ENCODE measurements around the gene RHOU. TPM values are rescaled to one million over a fixed set of nuclear protein-coding genes. Genes with fewer than 3 reads are reported as not detected.

RHOU gene
- total RNA-seq, 1 donor from 2014 or later = 20.1 TPM

GRCh38 chr1:228756457-228756856 is 21.2 kb downstream of the RHOU start:
- H3K9me3 Mint-ChIP-seq = peaks cover 3% of the 10 kb centered on the region
- H3K4me3 Mint-ChIP-seq = no peak overlapping the region
- H3K36me3 Mint-ChIP-seq (ENCODE audit: low read depth) = no peaks in the 10 kb centered on the region
- no peak overlapping the region for H3K27ac Mint-ChIP-seq (ENCODE audit: unreplicated experiment)
- peaks cover 18% of the 10 kb centered on the region for H3K27me3 Mint-ChIP-seq (ENCODE audit: low read depth)
- H3K4me1 Mint-ChIP-seq = peaks cover 13% of the 10 kb centered on the region
- TF ChIP-seq CTCF (conservative IDR thresholded peaks at IDR 0.05) = no peak
- DNase-seq (ENCODE audit: low read depth, low spot score) = no peak

GRCh38 chr1:228758447-228758846 is 23.2 kb downstream of the RHOU start:
- Mint-ChIP-seq H3K4me1 (peaks cover 24% of the 10 kb centered on the region), H3K27me3 (ENCODE audit: low read depth) (peaks cover 17% of the 10 kb centered on the region), H3K4me3 (no peak overlapping the region), H3K36me3 (ENCODE audit: low read depth) (no peaks in the 10 kb centered on the region), H3K27ac (ENCODE audit: unreplicated experiment) (no peak overlapping the region), H3K9me3 (peaks cover 3% of the 10 kb centered on the region)
- TF ChIP-seq CTCF (conservative IDR thresholded peaks at IDR 0.05) = no peak
- no peak for DNase-seq (ENCODE audit: low read depth, low spot score)

- TF ChIP-seq CTCF (conservative IDR thresholded peaks at IDR 0.05) = no peak
- H3K27ac Mint-ChIP-seq (ENCODE audit: unreplicated experiment) = no peak overlapping the region
- no peaks in the 10 kb centered on the region for H3K36me3 Mint-ChIP-seq (ENCODE audit: low read depth)
- DNase-seq (ENCODE audit: low read depth, low spot score) = no peak
- peaks cover 24% of the 10 kb centered on the region for H3K4me1 Mint-ChIP-seq
- no peak overlapping the region for H3K4me3 Mint-ChIP-seq
- H3K9me3 Mint-ChIP-seq = peaks cover 3% of the 10 kb centered on the region
- peaks cover 4% of the 10 kb centered on the region for H3K27me3 Mint-ChIP-seq (ENCODE audit: low read depth)
These were observed 25.7 kb downstream of the RHOU start for GRCh38 chr1:228760979-228761378.

GRCh38 chr1:228763561-228763960 is 28.3 kb downstream of the RHOU start:
- peaks cover 19% of the 10 kb centered on the region for H3K4me1 Mint-ChIP-seq
- peaks cover 2% of the 10 kb centered on the region for H3K27me3 Mint-ChIP-seq (ENCODE audit: low read depth)
- peaks cover 3% of the 10 kb centered on the region for H3K9me3 Mint-ChIP-seq
- no peak for DNase-seq (ENCODE audit: low read depth, low spot score)
- no peak overlapping the region for H3K4me3 Mint-ChIP-seq
- no peak overlapping the region for H3K27ac Mint-ChIP-seq (ENCODE audit: unreplicated experiment)
- H3K36me3 Mint-ChIP-seq (ENCODE audit: low read depth) = no peaks in the 10 kb centered on the region
- no peak for TF ChIP-seq CTCF (conservative IDR thresholded peaks at IDR 0.05)

- Mint-ChIP-seq H3K27me3 (ENCODE audit: low read depth) (no peaks in the 10 kb centered on the region), H3K9me3 (no peaks in the 10 kb centered on the region), H3K4me1 (peaks cover 19% of the 10 kb centered on the region), H3K4me3 (no peak overlapping the region), H3K36me3 (ENCODE audit: low read depth) (no peaks in the 10 kb centered on the region), H3K27ac (ENCODE audit: unreplicated experiment) (no peak overlapping the region)
- no peak for DNase-seq (ENCODE audit: low read depth, low spot score)
- TF ChIP-seq CTCF (conservative IDR thresholded peaks at IDR 0.05) = no peak
These were observed 30.1 kb downstream of the RHOU start for GRCh38 chr1:228765168-228765946.

Data from neural crest cell (in vitro differentiated cells).